GM12874 (cell line): ENCODE data around the gene NIPAL3.

Source experiments
- CTCF ChIP-seq: IDR thresholded peaks from 2 replicates; pipeline ENCODE4 v1.5.1; 2011; ENCODE audit warnings: low read depth, mild to moderate bottlenecking, control low read depth, low read length, moderate library complexity; ENCODE audit not compliant: insufficient read depth

NIPAL3 gene

GRCh38 chr1:24440436-24440835, 24.8 kb downstream of the NIPAL3 start:
- TF ChIP-seq CTCF, result no peak

GRCh38 chr1:24441480-24441879, 25.9 kb downstream of the NIPAL3 start:
- no peak for TF ChIP-seq CTCF

- no peak for TF ChIP-seq CTCF
Measured at GRCh38 chr1:24441996-24442668, 26.5 kb downstream of the NIPAL3 start.

GRCh38 chr1:24442764-24443163, 27.2 kb downstream of the NIPAL3 start:
- no peak for TF ChIP-seq CTCF

- TF ChIP-seq CTCF, result no peak
Measured at GRCh38 chr1:24443241-24443656, 27.6 kb downstream of the NIPAL3 start.

- TF ChIP-seq CTCF, result no peak
Measured at GRCh38 chr1:24450316-24450715, 34.7 kb downstream of the NIPAL3 start.

- no peak for TF ChIP-seq CTCF
Measured at GRCh38 chr1:24450857-24451397, 35.3 kb downstream of the NIPAL3 start.
